Choroid plexus epithelial cell (primary cell): Measurements from ENCODE around the gene GTPBP6.
"Not testable (repeated sequence)": the region's sequence is repeated elsewhere in the genome, so short reads cannot be mapped to it uniquely, and the experiment has no call there.

ENCODE experiments used
- DNase-seq: peaks from one replicate; pipeline ENCODE4 v3.0.0-alpha.2; 2010; ENCODE audit warnings: low read depth
- H3K4me3 ChIP-seq: 2 replicates; pipeline ENCODE4 v1.5.1; 2011; ENCODE audit warnings: low read depth, mild to moderate bottlenecking, control low read depth, low read length, moderate library complexity
- TF ChIP-seq, protein P1 (sequence below): conservative IDR thresholded peaks from 2 replicates; pipeline ENCODE4 v1.5.1; 2011; ENCODE audit warnings: low read depth, mild to moderate bottlenecking, control low read depth, inconsistent platforms, low read length, moderate library complexity

GTPBP6 gene

DNA sequence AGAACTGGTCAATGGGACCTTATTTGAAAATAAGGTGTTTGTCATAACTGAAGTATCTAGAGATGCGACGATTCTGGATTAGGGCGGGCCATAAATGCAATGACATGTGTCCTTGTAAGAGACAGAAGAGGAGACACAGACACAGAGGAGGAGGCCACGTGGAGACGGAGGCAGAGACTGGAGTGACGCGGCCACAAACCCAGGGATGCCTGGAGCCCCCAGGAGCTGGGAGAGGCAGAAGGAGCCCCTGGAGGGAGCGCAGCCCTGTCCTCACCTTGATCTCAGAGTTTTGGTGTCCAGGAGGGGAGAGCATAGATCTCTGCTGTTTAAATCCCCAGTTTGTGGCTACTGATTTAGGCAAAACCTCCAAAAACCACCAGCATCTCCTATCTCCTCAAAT lies 5.0 kb downstream of the GTPBP6 start:
- no peak overlapping the region for H3K4me3 ChIP-seq
- DNase-seq, result no peak
- TF ChIP-seq, protein P1, sequence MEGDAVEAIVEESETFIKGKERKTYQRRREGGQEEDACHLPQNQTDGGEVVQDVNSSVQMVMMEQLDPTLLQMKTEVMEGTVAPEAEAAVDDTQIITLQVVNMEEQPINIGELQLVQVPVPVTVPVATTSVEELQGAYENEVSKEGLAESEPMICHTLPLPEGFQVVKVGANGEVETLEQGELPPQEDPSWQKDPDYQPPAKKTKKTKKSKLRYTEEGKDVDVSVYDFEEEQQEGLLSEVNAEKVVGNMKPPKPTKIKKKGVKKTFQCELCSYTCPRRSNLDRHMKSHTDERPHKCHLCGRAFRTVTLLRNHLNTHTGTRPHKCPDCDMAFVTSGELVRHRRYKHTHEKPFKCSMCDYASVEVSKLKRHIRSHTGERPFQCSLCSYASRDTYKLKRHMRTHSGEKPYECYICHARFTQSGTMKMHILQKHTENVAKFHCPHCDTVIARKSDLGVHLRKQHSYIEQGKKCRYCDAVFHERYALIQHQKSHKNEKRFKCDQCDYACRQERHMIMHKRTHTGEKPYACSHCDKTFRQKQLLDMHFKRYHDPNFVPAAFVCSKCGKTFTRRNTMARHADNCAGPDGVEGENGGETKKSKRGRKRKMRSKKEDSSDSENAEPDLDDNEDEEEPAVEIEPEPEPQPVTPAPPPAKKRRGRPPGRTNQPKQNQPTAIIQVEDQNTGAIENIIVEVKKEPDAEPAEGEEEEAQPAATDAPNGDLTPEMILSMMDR, result no peak

DNA sequence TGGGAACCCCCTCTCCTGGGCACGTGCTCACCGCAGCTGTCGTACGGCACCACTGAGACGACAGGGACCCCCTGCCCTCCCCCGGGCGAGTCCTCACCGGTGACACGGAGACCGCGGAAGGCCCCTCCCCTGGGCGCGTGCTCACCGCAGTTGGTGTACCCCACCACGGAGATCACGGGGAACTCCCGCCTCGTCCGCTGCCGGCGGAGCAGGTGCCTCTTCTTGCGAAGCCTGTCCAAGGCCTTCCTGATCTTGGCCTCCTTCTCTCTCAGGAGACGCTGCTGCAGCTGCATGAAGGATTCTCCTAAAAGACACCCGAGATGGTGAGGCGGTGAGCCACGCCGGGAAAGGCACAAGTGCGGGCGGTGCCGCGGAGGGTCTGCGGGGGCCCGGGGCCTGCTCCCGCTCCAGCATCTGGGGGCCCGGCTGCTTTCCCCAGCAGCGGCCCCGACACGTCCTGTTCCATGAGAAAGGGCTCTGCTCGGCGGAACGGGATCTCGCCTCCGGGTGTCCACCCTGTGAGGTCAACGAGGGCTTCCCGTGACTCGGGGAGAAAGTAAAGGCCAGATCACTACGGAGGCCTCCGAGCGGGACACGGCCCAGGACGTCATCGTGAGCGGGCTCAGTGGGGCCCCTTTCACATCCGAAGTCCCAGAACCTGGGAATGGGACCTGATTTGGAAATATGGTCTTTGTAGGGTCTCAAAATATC lies 5.8 kb downstream of the GTPBP6 start:
- DNase-seq, result no peak
- TF ChIP-seq, protein P1, result no peak
- H3K4me3 ChIP-seq, result no peak overlapping the region

DNA sequence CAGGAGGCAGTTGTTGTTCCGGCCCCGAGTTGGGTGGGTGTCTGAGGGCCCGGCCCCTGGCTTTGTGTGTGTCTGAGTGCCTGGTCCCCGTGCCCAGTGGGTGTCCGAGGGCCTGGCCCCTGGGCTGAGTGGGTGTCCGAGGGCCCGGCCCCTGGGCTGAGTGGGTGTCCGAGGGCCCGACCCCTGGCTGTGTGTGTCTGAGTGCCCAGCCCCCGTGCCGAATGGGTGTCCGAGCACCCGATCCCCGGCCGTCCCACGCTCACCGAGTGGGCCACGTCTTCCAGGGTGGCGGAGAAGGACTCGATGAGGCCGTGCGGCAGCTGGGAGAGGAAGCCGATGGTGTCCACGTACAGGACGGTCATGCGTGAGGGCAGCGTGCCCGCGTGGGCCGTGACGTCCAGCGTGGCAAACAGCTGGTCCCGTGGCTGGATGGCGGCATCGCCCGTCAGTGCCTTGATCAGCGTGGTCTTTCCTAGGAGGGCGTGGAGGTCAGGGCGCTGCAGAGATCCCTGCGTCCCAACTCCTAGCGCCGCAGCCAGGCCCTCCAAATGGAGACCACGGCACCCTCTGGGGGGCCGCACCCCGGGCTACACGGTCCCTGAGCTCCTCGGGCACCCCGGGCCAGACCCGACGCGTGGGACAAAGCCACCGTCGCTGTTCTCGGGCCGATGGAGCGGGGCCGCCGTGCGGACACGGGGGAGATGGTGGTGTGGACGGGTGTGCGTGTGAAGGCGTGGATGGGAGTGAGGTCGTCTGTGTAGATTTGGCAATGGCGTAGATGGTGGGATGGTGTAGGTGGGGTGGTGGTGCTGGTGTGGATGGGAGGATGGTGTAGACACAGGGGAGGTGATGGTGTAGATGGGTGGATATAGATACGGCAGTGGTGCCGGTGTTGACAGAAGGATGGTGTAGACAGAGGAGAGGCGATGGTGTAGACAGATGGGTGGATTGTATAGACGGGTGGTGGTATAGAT lies 7.2 kb downstream of the GTPBP6 start:
- H3K4me3 ChIP-seq, result no peak overlapping the region
- TF ChIP-seq, protein P1, result no peak
- DNase-seq, result no peak

DNA sequence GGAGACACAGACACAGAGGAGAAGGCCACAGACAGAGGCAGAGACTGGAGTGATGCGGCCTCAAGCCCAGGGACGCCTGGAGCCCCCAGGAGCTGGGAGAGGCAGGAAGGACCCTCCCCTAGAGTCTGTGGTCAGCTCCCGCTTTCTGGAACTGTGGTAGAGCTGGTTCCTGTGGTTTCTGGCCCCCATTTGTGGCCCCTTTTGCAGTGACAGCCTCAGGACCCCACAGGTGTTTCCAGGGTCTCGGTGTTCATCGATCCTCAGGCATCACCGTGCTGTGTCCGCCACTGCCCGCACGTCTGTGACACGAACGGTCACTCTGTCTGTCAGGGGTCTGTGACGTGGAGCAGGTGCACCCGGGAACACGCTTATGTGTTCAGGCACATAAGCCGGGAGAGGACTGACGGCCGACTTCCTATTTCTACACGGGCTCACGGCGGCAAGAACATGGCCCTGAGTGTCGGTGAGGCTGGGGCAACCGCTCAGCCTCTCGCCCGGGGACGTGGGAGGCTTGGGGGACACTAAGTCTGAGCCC lies 7.9 kb downstream of the GTPBP6 start:
- TF ChIP-seq, protein P1, result no peak
- DNase-seq, result no peak
- H3K4me3 ChIP-seq, result no peak overlapping the region

DNA sequence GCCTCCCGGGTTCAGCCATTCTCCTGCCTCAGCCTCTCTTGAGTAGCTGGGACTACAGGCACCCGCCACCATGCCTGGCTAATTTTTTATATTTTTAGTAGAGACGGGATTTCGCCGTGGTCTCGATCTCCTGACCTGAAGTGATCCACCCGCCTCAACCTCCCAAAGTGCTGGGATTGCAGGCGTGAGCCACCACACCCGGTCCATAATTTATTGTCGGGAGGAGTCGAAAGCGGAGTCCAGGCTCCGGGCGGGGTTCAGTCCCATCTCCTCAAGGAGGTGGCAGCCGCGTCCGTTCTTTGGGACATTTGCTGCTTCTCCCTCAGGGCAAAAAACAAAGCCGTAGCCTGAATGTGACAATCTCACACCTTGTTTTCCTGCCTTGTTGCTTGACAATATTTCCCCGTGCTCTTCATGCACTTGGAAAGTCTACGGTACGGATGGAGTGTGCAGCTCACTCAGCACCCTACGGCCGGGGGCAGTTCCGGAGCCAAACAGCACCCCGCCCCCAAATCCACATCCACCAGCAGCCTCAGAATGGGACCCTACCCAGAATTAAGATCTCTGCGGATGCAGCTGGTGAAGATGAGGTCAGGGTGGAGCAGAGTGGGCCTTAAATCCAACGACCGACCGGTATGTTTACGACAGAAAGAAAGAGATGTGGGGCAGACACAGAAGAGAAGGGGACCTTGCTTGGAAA lies 9.6 kb downstream of the GTPBP6 start:
- DNase-seq, result no peak
- no peak overlapping the region for H3K4me3 ChIP-seq
- TF ChIP-seq, protein P1, result no peak

DNA sequence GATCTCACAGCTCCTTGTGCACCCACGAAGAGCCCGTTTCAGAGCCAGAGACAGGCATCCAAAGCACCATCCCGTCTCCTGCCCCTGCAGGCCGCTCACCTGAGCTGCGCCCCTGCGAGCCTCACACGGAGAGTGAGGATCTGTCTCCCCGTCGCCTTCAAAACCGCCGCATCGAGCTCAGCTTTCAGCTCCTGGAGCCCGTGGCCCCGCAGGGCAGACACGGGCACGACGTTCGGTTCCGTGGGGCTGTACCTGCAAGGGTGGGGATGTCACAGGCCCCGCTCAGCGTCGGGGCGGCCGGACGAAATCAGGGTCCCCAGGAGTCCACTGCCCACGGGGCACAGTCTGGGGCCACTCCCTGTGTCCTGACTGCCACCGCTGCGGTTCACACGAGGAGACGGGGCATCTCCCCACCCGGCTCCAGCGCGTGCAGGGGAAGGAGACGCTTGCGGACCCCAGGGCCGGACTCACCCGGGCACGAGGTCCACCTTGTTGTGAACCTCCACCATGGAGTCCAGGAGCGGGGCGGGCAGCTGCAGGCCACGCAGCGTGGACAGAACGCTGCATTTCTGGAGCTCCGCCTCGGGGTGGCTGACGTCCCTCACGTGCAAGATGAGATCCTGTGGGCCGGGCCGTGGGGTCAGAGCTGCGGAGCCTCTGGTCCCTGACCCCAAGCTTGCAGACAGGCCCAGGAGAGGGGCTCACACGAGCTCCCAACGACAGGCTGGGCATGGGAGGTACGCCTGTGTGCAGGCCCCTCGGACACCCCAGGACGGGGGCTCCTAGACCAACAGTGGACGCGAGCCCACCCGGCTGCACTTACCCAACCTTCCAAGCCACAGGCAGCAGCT lies 11.1 kb downstream of the GTPBP6 start:
- TF ChIP-seq, protein P1, result no peak
- DNase-seq, result no peak
- H3K4me3 ChIP-seq, result no peak overlapping the region

DNA sequence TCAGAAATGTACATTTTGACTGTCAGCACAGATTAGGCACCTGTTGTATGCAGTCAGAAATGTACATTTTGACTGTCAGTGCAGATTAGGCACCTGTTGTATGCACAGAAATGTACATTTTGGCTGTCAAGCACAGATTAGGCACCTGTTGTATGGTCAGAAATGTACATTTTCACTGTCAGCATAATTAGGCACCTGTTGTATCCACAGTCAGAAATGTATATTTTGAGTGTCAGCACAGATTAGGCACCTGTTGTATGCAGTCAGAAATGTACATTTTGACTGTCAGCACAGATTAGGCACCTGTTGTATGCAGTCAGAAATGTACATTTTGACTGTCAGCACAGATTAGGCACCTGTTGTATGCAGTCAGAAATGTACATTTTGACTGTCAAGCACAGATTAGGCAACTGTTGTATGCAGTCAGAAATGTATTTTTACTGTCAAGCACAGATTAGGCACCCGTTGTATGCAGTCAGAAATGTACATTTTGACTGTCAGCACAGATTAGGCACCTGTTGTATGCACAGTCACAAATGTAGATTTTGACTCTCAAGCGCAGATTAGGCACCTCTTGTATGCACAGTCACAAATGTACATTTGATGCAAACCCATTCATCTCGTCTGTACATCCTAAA lies 11.9 kb downstream of the GTPBP6 start:
- not testable (repeated sequence) for H3K4me3 ChIP-seq, DNase-seq

DNA sequence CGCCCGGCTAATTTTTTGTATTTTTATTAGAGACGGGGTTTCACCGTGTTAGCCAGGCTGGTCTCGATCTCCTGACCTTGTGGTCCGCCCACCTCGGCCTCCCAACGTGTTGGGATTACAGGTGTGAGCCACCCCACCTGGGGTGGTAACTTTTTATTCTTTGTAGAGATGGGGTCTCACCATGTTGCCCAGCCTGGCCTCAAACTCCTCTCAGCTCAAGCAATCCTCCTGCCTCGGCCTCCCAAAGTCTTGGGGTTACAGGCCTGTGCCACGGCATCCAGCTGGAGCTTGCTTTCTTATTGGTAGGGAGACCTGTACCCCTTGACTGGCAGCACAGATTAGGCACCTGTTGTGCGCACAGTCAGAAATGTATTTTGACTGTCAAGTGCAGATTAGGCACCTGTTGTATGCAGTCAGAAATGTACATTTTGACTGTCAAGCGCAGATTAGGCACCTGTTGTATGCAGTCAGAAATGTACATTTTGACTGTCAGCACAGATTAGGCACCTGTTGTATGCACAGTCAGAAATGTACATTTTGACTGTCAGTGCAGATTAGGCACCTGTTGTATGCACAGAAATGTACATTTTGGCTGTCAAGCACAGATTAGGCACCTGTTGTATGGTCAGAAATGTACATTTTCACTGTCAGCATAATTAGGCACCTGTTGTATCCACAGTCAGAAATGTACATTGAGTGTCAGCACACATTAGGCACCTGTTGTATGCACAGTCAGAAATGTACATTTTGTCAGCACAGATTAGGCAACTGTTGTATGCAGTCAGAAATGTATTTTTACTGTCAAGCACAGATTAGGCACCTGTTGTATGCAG lies 12.6 kb downstream of the GTPBP6 start:
- not testable (repeated sequence) for H3K4me3 ChIP-seq

More for the DNA sequence above, 12.6 kb downstream of the GTPBP6 start:
- DNase-seq, result not testable (repeated sequence)
